ENCODE data around the gene S100A2.

S100A2 gene

GRCh38 chr1:153513023-153513422, 52.6 kb downstream of the S100A2 start:
- no peak for DNase-seq (ENCODE audit: insufficient read length, low spot score)

More at GRCh38 chr1:153513023-153513422, 52.6 kb downstream of the S100A2 start:
- no peak for FAIRE-seq
- no peak for TF ChIP-seq POLR2A (IDR thresholded peaks at IDR 0.05; ENCODE audit: low read depth, low read length)
